OCI-LY7 (cell line): Measurements from ENCODE around the gene NPHS1.

Experiments
- CTCF ChIP-seq: fragments of 200-600 bp; sonication (generic); conservative IDR thresholded peaks from 2 replicates; pipeline ENCODE4 v1.5.1; 2014; ENCODE audit warnings: mild to moderate bottlenecking, antibody characterized with exemption, low read length, moderate library complexity, mixed read lengths
- EZH2phosphoT487 ChIP-seq: fragments of 200-600 bp; sonication (generic); IDR thresholded peaks from 2 replicates; pipeline ENCODE4 v1.6.1; 2018; ENCODE audit warnings: low read depth, borderline replicate concordance, mild to moderate bottlenecking, mixed run types, antibody characterized with exemption, low read length, moderate library complexity, mixed read lengths

GRCh38 chr19:35832054-35832453 is 20.2 kb downstream of the NPHS1 start:
- TF ChIP-seq CTCF (no peak), EZH2phosphoT487 (no peak)
